Activated T-helper 17 cell treated with anti-CD3 and anti-CD28 coated beads, Interleukin-2, amount 50 U/mL, for 72 hours (primary cell): Measurements from ENCODE around the gene MYO1E. TPM values are rescaled to one million over a fixed set of nuclear protein-coding genes. Genes with fewer than 3 reads are reported as not detected.
"Not testable (repeated sequence)": the region's sequence is repeated elsewhere in the genome, so short reads cannot be mapped to it uniquely, and the experiment has no call there.

Experiments used
- ATAC-seq: fragments of 150-1000 bp; cut with Tn5 transposase; replicated peaks from 2 replicates; pipeline ENCODE4 v1.10.0; 2021; ENCODE audit warnings: mild to moderate bottlenecking, moderate library complexity
- H3K27ac Mint-ChIP-seq: one replicate; pipeline ENCODE4 v1.8.0; 2022; ENCODE audit warnings: mixed read lengths
- H3K27me3 Mint-ChIP-seq: one replicate; pipeline ENCODE4 v1.8.0; 2022; ENCODE audit warnings: mixed read lengths
- H3K36me3 Mint-ChIP-seq: one replicate; pipeline ENCODE4 v1.8.0; 2022; ENCODE audit warnings: low read depth, mild to moderate bottlenecking, mixed read lengths
- H3K4me1 Mint-ChIP-seq: one replicate; pipeline ENCODE4 v1.8.0; 2022; ENCODE audit warnings: mixed read lengths
- H3K4me3 Mint-ChIP-seq: one replicate; pipeline ENCODE4 v1.8.0; 2022; ENCODE audit warnings: mild to moderate bottlenecking, mixed read lengths
- H3K9me3 Mint-ChIP-seq: one replicate; pipeline ENCODE4 v1.8.0; 2022; ENCODE audit warnings: mixed read lengths
- total RNA-seq, 2 donors: library from RNA; stranded (reverse); gene quantifications; one replicate each; pipeline ENCODE4 v1.2.3, GENCODE V29; 2022

Gene MYO1E
- 10 to 100 TPM; 29.3 to 30.1 TPM for total RNA-seq

DNA sequence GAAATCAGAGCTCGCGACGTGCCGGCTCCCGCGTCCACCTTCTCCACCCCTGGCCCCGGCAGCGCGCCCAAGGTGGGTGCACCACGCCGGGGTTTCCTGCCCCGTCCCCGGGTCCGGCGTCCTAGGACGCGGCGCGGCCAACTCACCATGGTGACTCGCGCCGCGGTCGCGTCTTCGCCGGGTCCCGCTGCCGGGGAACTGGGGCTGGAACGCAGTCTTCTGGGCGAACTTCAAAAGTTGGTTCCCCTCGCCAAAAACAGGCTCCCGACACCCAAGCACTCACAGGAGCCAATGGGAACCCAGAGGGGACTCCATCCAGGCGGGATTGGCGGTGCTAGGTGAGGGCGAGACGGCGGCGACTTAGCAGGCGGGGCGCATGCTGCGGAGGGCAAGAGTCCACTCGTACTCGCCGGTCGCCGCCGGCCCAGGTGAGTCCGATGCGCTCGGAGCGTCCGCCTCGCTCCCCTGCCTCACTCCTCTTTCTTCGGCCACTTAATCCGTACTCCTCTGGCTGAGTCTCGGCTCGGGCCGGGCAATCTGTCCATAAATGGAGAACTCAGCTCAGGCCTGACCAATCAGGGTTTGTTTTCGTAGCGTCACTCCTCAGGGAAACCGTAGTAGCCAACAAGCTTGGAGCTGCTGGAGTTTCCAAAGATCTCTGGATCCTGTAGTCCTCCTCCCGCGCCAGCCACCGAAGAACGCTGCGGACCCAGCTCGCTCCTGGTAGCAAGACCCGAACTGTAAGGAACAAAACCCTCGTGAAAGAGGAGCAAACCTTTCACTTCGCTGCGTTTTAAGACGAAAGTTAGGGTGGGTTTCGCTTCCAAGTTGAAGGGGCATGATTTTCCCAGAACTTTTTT is at the start of gene MYO1E:
TSS of gene MYO1E (minus strand) at position 520 of the 860 bp plus-strand sequence. CDS start at position 149, 371 bp downstream.
- Mint-ChIP-seq H3K27ac (peak within 1 kb of the TSS; percentile 82), H3K9me3 (no peaks in the 10 kb centered on the region), H3K27me3 (peaks cover 42% of the 10 kb centered on the region), H3K36me3 (peaks cover 19% of the 10 kb centered on the region), H3K4me1 (peaks cover 5% of the 10 kb centered on the region), H3K4me3 (peak within 1 kb of the TSS; percentile 91)
- ATAC-seq, result peak; percentile 81

DNA sequence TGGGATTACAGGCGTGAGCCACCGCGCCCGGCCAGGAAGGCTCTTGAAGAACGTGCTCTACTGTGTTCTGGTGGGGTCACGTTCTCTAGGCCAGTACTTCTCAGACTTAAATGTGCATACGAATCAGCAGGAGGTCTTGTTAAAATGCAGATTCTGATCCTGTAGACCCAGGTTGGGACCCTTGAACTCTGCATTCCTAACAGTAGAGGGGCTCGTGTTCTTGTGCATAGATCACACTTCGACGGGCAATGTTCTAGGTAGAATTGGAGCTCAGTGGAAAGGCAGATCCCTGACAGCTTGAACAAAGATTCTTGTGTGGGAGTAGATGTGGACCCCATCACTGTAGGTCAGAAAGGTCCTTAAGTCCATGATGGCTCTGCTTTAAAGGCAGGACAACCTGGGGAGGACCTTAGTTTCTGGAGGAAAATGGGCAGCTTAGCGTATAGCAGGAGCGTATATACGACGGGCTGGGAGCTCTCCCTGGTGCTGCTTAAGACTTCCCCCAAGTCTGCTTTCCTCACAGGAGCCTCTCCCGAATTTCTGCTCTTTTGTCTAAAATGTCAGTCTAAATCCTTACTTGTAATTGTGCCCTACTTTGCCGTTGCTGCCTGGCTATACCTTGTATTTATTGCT is 48.4 kb upstream of the MYO1E start:
- Mint-ChIP-seq H3K27ac (no peak overlapping the region), H3K9me3 (no peaks in the 10 kb centered on the region), H3K36me3 (no peaks in the 10 kb centered on the region), H3K4me1 (no peaks in the 10 kb centered on the region), H3K27me3 (peaks cover 31% of the 10 kb centered on the region), H3K4me3 (no peak overlapping the region)
- no peak for ATAC-seq

DNA sequence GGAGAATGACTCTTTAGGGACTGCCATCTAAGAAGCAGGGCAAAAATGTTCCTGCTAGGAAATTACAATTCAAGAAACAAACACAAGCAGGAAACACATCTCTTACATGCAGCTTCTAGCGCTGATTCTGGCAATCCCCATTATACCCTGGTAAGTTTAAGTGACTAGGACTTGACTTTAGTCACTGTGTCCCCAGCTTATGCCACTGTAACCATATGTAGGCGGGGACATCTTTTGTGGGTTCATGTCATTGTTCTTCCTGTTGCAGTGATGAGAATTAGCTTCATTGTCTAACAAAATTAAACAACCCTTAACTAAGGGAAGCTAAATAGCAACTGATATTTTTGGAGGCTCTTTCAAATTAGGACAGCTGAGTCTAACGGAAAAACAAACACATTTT is 47.4 kb upstream of the MYO1E start:
- peak; percentile 91 for ATAC-seq
- Mint-ChIP-seq H3K4me1 (no peaks in the 10 kb centered on the region), H3K9me3 (no peaks in the 10 kb centered on the region), H3K4me3 (no peak overlapping the region), H3K36me3 (no peaks in the 10 kb centered on the region), H3K27me3 (peaks cover 31% of the 10 kb centered on the region), H3K27ac (no peak overlapping the region)

DNA sequence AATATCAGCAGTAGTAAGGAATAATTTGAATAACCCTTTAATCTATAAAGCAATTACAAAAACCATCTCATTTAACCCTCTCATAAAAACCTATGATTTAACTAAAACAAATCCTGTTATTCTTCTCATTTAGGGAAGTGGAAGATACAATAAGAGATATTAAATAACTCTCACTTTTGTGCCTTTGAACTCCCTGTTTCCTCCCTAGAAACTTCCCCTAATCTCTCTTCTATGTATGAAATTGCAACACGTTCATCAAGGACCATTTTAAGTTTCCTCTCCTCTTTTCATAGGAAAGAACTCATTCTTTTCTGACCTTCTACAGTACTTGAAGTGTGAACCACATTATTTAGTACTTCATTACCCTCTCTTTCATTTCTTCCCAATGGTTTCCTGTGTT is 46.5 kb upstream of the MYO1E start:
- no peak overlapping the region for H3K27ac Mint-ChIP-seq
- no peak for ATAC-seq
- H3K4me1 Mint-ChIP-seq, result no peaks in the 10 kb centered on the region
- H3K4me3 Mint-ChIP-seq, result no peak overlapping the region
- no peaks in the 10 kb centered on the region for H3K9me3 Mint-ChIP-seq
- peaks cover 28% of the 10 kb centered on the region for H3K27me3 Mint-ChIP-seq
- no peaks in the 10 kb centered on the region for H3K36me3 Mint-ChIP-seq

DNA sequence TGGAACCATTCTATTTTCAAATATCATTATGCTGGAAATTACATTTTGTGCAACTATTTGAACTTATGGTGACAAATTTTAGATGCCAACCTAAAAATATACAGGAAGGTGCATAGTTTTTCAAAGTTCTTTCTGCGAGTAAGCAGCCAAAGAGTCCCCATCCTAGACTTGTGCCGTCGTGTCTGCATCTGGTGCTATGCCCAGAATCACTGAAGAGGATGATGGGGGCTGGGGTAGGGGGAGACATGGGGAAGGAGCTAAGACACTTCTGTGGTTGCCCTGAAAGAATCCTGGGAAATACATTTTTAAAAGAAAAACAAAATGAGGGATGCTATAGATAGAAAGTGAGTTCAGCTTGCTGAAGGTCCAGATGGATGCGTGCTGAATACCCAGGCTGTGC is 44.1 kb upstream of the MYO1E start:
- Mint-ChIP-seq H3K27me3 (peaks cover 23% of the 10 kb centered on the region), H3K9me3 (no peaks in the 10 kb centered on the region)

DNA sequence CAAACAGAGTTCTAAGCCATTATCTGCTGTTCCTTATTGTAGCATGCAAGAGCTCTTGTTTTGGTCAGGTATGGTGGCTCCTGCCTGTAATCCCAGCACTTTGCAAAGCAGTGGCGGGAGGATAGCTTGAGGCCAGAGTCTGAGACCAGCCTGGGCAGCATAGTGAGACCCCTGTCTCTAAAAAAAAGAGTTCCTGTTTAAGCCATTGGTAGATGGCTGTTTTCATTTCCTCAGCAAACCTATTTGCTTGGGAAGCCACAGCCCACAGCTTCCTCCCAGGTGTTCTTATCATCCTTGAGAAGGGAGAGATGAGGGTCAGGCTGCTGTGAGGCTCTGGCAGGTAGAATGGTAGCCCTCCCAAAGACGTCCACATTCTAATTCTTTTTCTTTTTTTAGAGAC is 40.9 kb upstream of the MYO1E start:
- Mint-ChIP-seq H3K4me1 (peaks cover 6% of the 10 kb centered on the region), H3K36me3 (no peaks in the 10 kb centered on the region), H3K27ac (no peak overlapping the region), H3K9me3 (no peaks in the 10 kb centered on the region), H3K4me3 (no peak overlapping the region), H3K27me3 (peaks cover 17% of the 10 kb centered on the region)
- ATAC-seq, result peak; percentile 2

More for the DNA sequence above, 44.1 kb upstream of the MYO1E start:
- H3K27ac Mint-ChIP-seq, result no peak overlapping the region
- no peaks in the 10 kb centered on the region for H3K36me3 Mint-ChIP-seq
- H3K4me1 Mint-ChIP-seq, result peaks cover 6% of the 10 kb centered on the region
- no peak for ATAC-seq
- H3K4me3 Mint-ChIP-seq, result no peak overlapping the region

DNA sequence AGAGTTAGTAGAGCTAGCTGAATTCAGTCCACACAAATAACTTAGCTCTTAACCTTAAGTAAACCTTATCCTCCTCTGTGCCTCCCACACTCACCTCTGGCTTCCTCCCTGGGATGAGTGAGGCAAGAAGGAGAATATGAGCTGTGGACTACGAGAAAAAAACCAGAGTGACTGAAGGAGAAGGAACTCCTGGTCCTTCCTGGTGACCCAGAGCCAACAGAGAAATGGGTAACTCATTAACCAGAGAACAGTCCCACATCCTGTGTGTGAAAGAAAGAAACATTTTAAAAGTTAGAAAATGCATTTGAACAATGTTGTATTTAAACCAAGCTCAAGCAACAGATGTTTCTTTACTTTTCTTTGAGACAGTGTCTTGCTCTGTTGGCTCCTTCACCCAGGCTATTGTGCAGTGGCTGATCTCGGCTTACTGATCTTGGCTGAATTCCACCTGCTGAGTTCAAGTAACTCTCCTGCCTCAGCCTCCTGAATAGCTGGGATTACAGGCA is 37.8 kb upstream of the MYO1E start:
- Mint-ChIP-seq H3K36me3 (no peaks in the 10 kb centered on the region), H3K27me3 (peaks cover 12% of the 10 kb centered on the region), H3K27ac (no peak overlapping the region), H3K9me3 (no peaks in the 10 kb centered on the region), H3K4me3 (no peak overlapping the region), H3K4me1 (peaks cover 6% of the 10 kb centered on the region)
- no peak for ATAC-seq

DNA sequence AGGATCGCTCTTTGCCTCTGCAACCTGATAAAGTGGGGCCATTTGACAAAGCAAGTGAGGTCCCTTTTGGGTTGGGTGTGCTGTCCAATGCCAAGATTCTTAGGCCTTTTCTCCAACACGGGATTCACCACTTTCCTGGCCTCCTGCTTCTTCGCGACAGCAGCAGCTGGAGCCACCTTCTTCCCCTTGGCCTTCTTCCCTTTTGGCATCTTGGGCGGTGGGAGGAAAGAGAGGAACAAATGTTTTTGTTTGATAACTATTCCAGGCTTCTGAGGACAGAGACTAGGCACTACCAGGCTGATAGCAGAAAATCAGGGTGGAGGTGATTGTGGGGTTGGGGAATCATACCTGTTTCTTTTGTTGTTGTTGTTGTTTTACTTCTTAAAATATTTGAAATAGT is 35.3 kb upstream of the MYO1E start:
- Mint-ChIP-seq H3K36me3 (no peaks in the 10 kb centered on the region), H3K27ac (no peak overlapping the region), H3K4me1 (peaks cover 4% of the 10 kb centered on the region), H3K27me3 (peaks cover 6% of the 10 kb centered on the region), H3K9me3 (no peaks in the 10 kb centered on the region), H3K4me3 (no peak overlapping the region)
- ATAC-seq, result no peak

DNA sequence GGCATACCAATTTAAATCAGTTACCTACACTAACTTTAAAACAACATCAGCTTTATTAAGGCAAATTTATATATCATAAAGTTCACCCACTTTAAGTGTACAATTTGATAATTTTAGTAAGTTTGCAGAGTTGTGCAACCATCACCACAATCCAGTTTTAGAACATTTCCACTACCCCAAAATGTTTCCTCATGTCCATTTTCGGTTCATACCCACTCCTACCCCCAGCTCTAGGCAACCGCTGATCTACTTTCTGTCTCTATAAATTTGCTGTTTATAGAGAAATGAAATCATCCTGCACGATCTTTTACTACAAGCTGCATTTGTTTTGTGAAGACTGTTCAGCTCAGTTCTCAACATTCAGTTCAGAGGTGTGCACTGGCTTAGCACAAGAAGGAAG is 33.8 kb upstream of the MYO1E start:
- Mint-ChIP-seq H3K4me1 (no peaks in the 10 kb centered on the region), H3K9me3 (no peaks in the 10 kb centered on the region), H3K4me3 (no peak overlapping the region), H3K27me3 (peaks cover 6% of the 10 kb centered on the region), H3K27ac (no peak overlapping the region), H3K36me3 (no peaks in the 10 kb centered on the region)
- ATAC-seq, result no peak

DNA sequence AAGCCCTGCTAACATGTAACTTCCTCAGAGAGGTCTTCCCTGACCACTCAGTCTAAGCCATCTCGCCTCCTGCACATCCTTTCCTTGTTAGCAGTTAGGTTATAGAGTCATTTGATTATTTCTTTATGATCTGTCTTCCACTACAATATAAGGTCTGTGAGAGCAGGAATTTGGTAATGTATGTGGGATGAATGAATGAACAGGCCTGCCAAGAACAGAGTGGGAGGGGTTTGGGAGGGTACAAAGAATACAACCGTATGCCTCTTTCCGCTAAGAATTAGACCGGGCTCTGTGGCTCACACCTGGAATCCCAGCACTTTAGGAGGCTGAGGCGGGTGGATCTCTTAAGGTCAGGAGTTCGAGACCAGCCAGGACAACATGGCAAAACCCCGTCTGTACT is 32.4 kb upstream of the MYO1E start:
- no peak overlapping the region for H3K4me3 Mint-ChIP-seq
- H3K27me3 Mint-ChIP-seq, result peaks cover 12% of the 10 kb centered on the region
- no peak for ATAC-seq
- no peaks in the 10 kb centered on the region for H3K9me3 Mint-ChIP-seq
- no peaks in the 10 kb centered on the region for H3K4me1 Mint-ChIP-seq
- H3K36me3 Mint-ChIP-seq, result no peaks in the 10 kb centered on the region
- no peak overlapping the region for H3K27ac Mint-ChIP-seq

DNA sequence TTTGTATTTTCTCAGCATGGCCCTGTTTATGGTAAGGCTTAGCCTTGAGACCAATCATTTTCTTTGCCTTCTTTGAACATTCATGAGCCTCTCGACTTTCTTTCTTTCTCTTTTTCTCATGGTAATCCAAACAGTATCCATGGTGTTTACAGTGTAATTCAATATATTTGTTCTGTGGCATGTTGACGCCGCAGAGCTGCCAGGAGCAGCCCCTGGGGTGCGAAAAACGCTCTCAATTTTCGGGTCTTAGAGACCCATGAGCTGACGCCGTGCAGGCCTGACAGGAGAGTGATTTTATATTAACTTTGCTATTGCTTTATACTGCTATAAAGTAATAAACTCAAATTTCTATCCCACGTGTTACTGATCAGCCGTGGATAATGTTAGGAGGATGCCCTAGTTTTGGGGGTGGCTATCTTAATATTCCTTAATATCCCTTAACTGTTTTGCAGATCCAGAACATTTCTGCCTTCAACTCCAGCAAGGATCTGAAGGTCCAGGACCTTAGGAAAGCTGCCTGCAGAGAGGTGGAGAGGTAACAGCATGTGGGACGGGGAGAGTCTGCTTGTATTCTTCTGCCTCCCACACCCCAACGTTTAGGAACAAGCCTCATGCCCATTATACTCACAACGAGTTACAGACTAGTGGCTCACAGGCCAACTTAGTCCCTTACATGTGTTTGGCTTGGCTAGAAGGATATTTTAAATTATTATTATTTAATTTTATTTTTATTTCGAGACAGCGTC is 29.3 kb upstream of the MYO1E start:
- no peaks in the 10 kb centered on the region for H3K36me3 Mint-ChIP-seq
- no peak for ATAC-seq
- H3K9me3 Mint-ChIP-seq, result no peaks in the 10 kb centered on the region
- H3K27me3 Mint-ChIP-seq, result peaks cover 15% of the 10 kb centered on the region
- no peak overlapping the region for H3K27ac Mint-ChIP-seq
- no peaks in the 10 kb centered on the region for H3K4me1 Mint-ChIP-seq
- H3K4me3 Mint-ChIP-seq, result no peak overlapping the region

DNA sequence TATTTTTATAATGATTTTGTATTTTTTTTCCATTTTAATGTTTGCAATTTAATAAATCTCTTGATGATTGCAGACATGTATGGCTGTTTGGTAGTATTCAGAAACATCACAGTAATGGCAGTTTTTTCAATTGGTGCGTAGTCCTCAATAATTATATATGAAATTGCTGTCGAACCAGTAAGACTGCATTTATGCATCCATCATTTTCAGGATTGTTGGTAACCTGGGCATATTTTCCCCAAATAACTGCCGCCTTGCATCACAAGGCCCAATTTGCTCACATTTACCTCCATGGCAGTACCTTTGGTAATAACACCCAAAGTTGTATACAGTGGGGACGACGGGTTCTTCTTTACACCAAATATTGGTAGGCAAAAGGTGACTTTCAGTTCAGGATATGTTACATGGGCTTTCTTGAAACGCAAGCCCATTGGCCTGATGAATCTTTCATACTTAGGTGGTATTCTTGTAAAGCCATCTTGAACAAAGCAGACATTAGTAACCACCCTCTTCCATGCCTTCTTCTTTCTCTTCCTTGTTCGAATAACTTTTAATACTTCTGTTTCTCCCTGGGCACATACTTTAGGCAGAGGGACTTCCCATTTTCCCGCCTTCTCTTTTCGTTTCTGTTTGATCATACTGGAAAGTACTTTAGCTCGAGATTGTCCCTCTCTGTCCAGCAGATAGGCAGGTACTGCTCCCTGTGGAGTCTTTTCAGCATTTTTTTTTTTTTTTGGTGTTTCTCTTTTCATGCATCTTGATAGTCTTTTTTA is 28.6 kb upstream of the MYO1E start:
- peaks cover 17% of the 10 kb centered on the region for H3K27me3 Mint-ChIP-seq
- H3K27ac Mint-ChIP-seq, H3K4me1 Mint-ChIP-seq, H3K9me3 Mint-ChIP-seq, H3K4me3 Mint-ChIP-seq, ATAC-seq, H3K36me3 Mint-ChIP-seq: not testable (repeated sequence)

DNA sequence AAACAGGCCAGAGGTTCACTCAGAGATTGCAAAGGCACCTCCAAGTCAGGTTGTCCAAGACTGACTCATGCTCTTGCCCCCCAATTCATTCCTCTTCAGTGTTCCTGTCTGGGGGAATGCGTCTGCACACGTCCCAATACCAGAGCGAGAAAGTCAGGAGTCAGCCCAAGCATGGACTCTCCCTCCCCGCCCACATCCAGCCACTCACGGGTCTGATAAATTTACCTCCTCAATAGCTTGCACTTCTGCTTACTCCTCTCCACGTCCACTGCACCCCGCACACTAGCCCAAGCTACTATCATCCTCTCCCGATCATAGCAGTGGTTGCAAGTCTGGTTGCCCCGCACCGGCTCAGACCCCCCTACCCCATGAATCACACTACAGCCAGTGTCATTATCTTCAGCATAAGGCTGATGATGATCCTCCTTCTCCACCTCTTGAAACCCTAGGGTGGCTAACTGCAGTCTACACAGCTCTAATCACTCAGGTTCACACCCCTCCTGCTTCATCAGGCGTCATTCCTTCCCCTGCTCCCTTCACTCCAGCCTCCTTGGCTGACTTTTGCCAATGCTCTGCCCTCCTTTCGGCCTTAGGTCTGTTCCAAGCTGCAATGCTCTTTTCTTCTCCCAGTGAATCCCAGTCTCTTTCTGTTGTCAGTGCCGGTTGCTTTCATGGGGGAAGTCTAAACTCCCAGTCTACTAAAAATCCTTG is 27.6 kb upstream of the MYO1E start:
- Mint-ChIP-seq H3K4me3 (no peak overlapping the region), H3K27ac (no peak overlapping the region), H3K4me1 (no peaks in the 10 kb centered on the region), H3K36me3 (no peaks in the 10 kb centered on the region), H3K9me3 (no peaks in the 10 kb centered on the region), H3K27me3 (peaks cover 17% of the 10 kb centered on the region)
- no peak for ATAC-seq
